Measurements from ENCODE around the gene RBMS3.
"Not testable (repeated sequence)": the region's sequence is repeated elsewhere in the genome, so short reads cannot be mapped to it uniquely, and the experiment has no call there.

Gene RBMS3

DNA sequence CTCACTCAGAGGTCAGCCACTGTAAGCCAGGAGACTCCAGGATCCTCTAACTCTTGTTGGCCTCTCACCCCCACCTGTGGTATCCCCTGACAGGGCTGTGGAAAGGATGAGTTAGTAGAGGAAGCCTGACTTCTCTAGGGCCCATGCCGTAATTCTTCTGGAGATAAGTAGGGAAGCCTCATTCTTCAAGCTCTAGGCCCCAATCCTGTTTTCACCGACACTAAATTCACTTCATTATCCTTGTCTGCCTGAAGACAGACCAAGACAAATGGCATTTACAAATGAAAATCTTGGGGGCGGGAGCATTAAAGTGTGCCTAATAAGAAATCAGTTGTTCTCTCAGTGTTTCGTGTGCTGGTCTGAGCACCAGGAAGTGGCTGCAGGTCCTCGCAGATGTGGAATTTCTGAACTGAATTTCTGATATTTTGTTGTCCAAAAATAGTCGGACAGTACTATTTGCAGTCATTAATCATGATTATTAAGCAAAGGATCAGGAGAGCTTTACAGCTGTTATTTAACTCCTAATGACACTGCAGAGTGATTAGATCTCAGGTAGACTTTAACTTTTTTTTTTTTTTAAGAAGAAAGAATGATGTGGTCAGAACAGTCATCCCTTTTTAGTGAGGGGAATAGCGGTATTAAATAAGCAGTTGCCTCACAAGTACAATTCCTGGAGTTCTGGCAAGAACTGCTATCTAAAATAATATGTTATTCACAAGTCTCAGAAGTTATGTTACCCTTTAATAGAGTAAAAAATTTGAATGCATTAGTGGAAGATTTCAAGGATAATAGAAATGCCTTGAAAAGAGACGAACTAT, 58.4 kb downstream of the RBMS3 start:
- DNase-seq (ENCODE audit: low spot score): no peak

DNA sequence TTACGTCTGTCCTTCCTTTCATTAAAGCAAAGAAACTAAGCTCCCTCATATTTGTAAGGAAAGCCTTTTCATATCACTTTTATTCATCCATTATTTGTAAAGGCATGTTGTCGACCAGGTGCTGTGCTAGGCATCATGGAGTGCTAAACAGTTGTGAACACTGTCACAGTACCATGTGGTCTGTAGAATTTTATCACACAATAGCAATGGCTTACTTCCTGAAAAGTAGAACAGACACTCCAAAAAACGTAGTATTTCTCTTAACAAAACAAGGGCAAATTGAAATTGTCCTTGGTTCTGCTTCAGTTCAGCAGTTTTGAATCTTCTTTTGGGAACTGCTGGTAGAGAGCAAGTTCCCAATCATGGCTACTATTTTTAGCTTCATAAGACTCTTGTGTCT, 63.3 kb downstream of the RBMS3 start:
- no peak for DNase-seq (ENCODE audit: low spot score)

- no peak for DNase-seq (ENCODE audit: low spot score)
Measured at GRCh38 chr3:29344935-29345334, 64.1 kb downstream of the RBMS3 start.

- DNase-seq (ENCODE audit: low spot score): no peak
Measured at GRCh38 chr3:29345516-29346300, 64.8 kb downstream of the RBMS3 start.

GRCh38 chr3:29346828-29347227, 66.0 kb downstream of the RBMS3 start:
- no peak for DNase-seq (ENCODE audit: low spot score)

- DNase-seq (ENCODE audit: low spot score): no peak
Measured at GRCh38 chr3:29347412-29347811, 66.5 kb downstream of the RBMS3 start.

DNA sequence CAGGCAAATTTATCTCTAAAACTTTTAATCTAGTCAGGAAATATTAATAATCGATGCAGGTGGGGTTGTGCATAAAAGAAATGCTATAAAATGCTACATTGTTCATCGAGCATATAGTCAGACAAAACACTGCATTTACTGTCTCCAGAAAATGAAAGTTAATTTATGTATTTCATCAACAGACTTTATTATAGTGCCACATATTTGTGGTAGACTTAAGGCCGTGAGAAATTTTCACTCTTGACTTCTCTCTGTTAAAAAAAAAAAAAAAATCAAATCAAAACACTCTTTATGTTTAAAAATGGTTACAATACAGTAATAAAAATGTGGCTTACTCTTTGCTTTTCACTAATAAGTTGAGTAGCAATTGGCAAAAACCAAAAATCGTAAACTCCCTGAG, 67.4 kb downstream of the RBMS3 start:
- DNase-seq (ENCODE audit: low spot score): no peak

DNA sequence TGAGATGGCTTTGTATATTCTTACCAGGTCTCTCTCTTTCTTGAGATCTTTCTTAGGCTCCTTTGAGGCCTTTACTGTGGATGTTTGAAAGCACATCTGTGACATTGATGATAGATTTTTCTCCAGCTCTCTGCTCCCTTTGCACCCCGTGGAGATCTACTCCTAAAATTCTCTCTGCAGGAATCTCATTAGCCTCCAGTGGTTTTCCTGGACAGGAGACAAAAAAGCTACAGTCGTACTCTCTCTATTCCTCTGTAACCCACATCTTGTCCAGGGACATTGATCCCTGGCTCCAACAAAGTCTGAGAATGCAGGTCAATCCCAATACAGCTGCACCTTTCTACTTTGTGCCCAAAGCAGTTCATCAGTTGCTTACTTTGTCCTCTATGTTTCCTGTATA, 68.2 kb downstream of the RBMS3 start:
- no peak for DNase-seq (ENCODE audit: low spot score)

DNA sequence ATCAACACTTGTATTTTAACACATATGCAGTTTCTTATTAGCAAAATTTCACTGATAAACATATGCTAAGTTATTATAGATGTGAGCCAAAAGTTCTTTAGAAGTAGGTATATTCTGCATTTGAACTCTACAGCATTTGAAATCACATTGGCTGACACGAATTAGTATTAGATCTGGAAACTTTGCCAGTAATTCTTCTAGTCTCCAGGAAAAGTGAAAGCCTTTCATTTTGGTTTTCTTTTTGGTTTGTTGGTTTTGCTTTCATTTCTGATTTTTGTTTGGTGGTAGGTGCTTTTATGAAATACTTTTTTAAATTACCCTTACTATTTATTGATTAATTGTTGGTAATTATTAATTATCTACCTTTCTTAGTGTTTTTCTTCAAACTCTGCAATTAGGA, 72.9 kb downstream of the RBMS3 start:
- no peak for DNase-seq (ENCODE audit: low spot score)

GRCh38 chr3:29354894-29355293, 74.0 kb downstream of the RBMS3 start:
- no peak for DNase-seq (ENCODE audit: low spot score)

GRCh38 chr3:29356062-29356461, 75.2 kb downstream of the RBMS3 start:
- DNase-seq (ENCODE audit: low spot score): no peak

GRCh38 chr3:29360289-29360688, 79.4 kb downstream of the RBMS3 start:
- not testable (repeated sequence) for DNase-seq (ENCODE audit: low spot score)

DNA sequence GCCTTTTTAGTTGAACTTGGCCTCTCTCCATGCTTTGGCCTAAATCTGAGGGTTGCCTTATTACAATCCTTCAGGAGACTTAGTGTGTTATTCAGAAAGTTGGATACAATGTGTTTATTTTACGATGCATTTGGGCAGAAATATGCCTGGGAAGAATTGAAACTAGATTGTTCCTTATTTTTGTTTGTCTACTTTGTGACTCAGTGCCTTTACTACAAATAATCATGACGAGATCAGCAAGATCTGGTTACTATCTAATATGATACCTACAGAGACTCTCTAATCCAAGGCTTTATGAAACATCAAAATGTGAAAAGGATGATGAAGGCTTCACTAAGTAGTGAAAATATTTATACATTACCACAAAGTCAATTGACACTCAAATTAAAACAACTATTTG, 82.2 kb downstream of the RBMS3 start:
- DNase-seq (ENCODE audit: low spot score): no peak

GRCh38 chr3:29370021-29370420, 89.2 kb downstream of the RBMS3 start:
- DNase-seq (ENCODE audit: low spot score): no peak

DNA sequence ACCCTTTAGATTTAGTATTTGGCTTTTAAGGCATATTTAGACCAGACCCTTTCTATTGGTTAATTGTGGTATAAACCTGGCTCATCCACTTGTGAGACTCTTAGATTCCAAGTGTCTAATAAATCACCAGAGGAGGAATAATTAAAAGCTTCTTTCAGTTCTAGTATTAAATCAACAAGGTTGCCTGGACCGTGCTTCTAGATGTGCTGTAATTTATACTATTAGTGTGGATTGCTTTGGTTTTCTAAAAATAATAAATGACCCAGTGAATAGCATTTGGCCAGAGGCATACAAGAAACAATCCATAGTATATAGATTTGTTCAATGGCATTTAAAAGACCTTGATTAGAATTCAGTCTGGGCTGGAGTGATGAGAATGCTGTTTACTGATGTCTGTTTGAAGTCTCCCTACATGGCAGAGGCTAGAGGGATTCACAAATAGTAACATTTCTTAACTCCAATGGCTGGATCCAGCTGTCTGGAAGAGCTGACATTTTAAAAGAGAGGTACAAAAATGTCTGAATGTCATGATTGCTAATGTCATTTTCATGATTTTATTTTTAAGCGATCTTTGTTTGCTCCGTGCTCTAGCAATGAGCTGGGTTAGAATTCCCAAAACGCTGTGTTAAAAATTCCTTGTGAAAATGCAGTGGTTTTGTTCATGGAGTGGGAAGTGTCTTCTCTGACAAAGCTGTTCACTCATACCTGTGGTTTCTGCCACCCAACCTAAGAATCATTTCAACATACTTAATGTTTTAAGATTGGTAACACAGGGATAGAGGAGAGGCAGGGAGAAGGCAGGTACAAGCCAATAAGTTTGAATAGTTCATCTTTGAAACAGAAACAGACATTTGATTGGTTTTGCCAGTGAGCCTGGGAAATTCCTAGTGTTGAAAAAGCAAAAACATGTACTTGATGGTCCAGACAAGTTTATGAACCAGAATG, 89.9 kb downstream of the RBMS3 start:
- DNase-seq (ENCODE audit: low spot score): no peak

GRCh38 chr3:29373131-29373680, 92.3 kb downstream of the RBMS3 start:
- no peak for DNase-seq (ENCODE audit: low spot score)

DNA sequence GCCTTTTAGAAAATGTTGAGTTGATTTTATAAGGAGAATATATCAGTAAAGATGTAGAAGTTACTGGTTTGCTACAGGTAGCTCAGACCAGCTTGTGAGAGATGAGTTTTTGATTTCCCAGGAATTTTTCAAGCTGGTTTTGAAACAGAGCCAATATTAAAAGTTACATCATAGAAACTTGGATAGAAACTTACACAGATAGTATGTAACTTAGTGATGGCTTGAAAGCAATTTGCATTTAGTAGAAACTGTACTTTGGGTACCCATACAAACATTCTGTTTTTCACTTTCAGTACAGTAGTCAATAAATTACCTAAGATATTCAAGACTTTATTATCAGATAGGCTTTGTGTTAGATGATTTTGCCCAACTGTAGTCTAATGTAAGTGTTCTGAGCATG, 93.4 kb downstream of the RBMS3 start:
- DNase-seq (ENCODE audit: low spot score): no peak

- DNase-seq (ENCODE audit: low spot score): no peak
Measured at GRCh38 chr3:29379097-29379496, 98.2 kb downstream of the RBMS3 start.

- no peak for DNase-seq (ENCODE audit: low spot score)
Measured at GRCh38 chr3:29381595-29381994, 100.7 kb downstream of the RBMS3 start.

DNA sequence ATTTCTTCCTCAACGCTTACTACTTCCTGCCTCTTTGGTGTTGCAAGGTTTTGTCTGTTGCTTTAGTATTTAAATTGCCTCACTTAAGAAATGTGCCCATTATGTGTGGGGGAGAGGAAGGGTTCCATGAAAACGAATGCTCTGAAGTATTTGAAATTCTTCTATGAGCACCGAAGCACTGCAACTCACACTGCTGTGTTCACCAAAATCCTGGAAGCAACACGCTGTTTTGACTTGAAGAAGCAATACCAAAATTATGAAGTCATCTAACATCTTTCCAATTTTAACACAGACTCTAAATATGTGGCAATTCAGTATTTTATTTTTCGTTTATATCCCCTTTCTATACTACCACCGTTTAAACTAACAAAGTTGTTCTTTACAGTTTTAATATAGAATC, 101.5 kb downstream of the RBMS3 start:
- DNase-seq (ENCODE audit: low spot score): no peak

- DNase-seq (ENCODE audit: low spot score): no peak
Measured at GRCh38 chr3:29382845-29383244, 102.0 kb downstream of the RBMS3 start.

- DNase-seq (ENCODE audit: low spot score): no peak
Measured at GRCh38 chr3:29384640-29385039, 103.8 kb downstream of the RBMS3 start.

All from Ammon's horn (tissue), 1 donor.